HepG2 (cell line): ENCODE measurements around the gene NOTO. TPM values are rescaled to one million over a fixed set of nuclear protein-coding genes. Genes with fewer than 3 reads are reported as not detected.

Experiments
- CBX2 ChIP-seq, 2 experiments: fragments of 200-600 bp in 1 of 2; sonication (generic); formaldehyde crosslinking in 1 of 2; IDR thresholded peaks; 2 replicates each; pipeline versions ENCODE4 v1.7.0 to v1.8.1; 2018 to 2022; ENCODE audit warnings: low read depth in 2 of 2, low read length in 1 of 2, mild to moderate bottlenecking in 1 of 2, missing genetic modification reagents in 1 of 2
- FOXK2 ChIP-seq: fragments of 450-650 bp; IDR thresholded peaks from 2 replicates; pipeline ENCODE4 v1.6.1; 2016
- MNT ChIP-seq: fragments of 450-650 bp; IDR thresholded peaks from 2 replicates; pipeline ENCODE4 v1.6.1; 2016
- MXD4 ChIP-seq: IDR thresholded peaks from 2 replicates; pipeline ENCODE4 v1.6.1; 2016; ENCODE audit warnings: mild to moderate bottlenecking, missing biosample characterization, missing genetic modification reagents
- NAIF1 ChIP-seq: sonication (generic); formaldehyde crosslinking; IDR thresholded peaks from 2 replicates; pipeline ENCODE4 v1.5.0; 2020; ENCODE audit warnings: mild to moderate bottlenecking, missing genetic modification reagents, borderline replicate concordance
- RXRA ChIP-seq: sonication (generic); formaldehyde crosslinking; IDR thresholded peaks from 2 replicates; pipeline ENCODE4 v1.5.1; 2020; ENCODE audit warnings: missing genetic modification reagents
- YEATS4 ChIP-seq: sonication (generic); formaldehyde crosslinking; IDR thresholded peaks from 2 replicates; pipeline ENCODE4 v1.4.0; 2020; ENCODE audit warnings: missing genetic modification reagents, borderline replicate concordance
- ZBTB44 ChIP-seq: sonication (generic); formaldehyde crosslinking; IDR thresholded peaks from 2 replicates; pipeline ENCODE4 v1.4.0; 2020; ENCODE audit warnings: missing genetic modification reagents
- ZBTB8A ChIP-seq: sonication (generic); formaldehyde crosslinking; IDR thresholded peaks from 2 replicates; pipeline ENCODE4 v1.4.0; 2020; ENCODE audit warnings: mild to moderate bottlenecking, low read depth, missing genetic modification reagents, borderline replicate concordance
- ZNF253 ChIP-seq: sonication (generic); formaldehyde crosslinking; IDR thresholded peaks from 2 replicates; pipeline ENCODE4 v1.8.0; 2022; ENCODE audit warnings: mild to moderate bottlenecking, missing genetic modification reagents, borderline replicate concordance
- ZNF264 ChIP-seq: sonication (generic); formaldehyde crosslinking; IDR thresholded peaks from 2 replicates; pipeline ENCODE4 v1.4.0; 2020; ENCODE audit warnings: missing genetic modification reagents
- ZNF431 ChIP-seq: sonication (generic); formaldehyde crosslinking; IDR thresholded peaks from 2 replicates; pipeline ENCODE4 v1.9.0; 2022; ENCODE audit warnings: missing genetic modification reagents, low read depth, mild to moderate bottlenecking, borderline replicate concordance
- ZNF451 ChIP-seq: sonication (generic); formaldehyde crosslinking; IDR thresholded peaks from 2 replicates; pipeline ENCODE4 v1.5.0; 2020; ENCODE audit warnings: mild to moderate bottlenecking, missing genetic modification reagents
- ZNF501 ChIP-seq: sonication (generic); formaldehyde crosslinking; IDR thresholded peaks from 2 replicates; pipeline ENCODE4 v1.5.1; 2020; ENCODE audit warnings: mild to moderate bottlenecking, moderate library complexity, missing genetic modification reagents
- ZNF629 ChIP-seq: sonication (generic); formaldehyde crosslinking; conservative IDR thresholded peaks from 2 replicates; pipeline ENCODE4 v1.5.0; 2020; ENCODE audit warnings: missing genetic modification reagents
- polyA plus RNA-seq, 8 experiments: library from polyadenylated mRNA; depleted of rRNA in 3 of 8; stranded (reverse) in 7 of 8; unstranded in 1 of 8; fragments of >200 nt; fragmentation: Illumina TruSeq in 4 of 8; extraction: Trizol in 4 of 8; gene quantifications; 2 replicates each; pipeline versions ENCODE4 v1.2.1 to v1.2.3, GENCODE V29; 2011 to 2016; ENCODE audit warnings: low read depth in 4 of 8, missing spikeins in 1 of 8, mixed read lengths in 1 of 8; ENCODE audit not compliant: insufficient read depth in 1 of 8
- total RNA-seq, 5 experiments: library from RNA; depleted of rRNA; stranded (reverse); fragments of >200 nt; fragmentation: Illumina TruSeq; extraction: Trizol; gene quantifications; 2 replicates each; pipeline ENCODE4 v1.2.3, GENCODE V29; 2016; ENCODE audit warnings: low read depth in 1 of 5
- TF ChIP-seq, protein P1 (sequence below): IDR thresholded peaks from 2 replicates; pipeline ENCODE4 v1.6.1; 2018; ENCODE audit warnings: missing genetic modification reagents, mild to moderate bottlenecking, missing compliant biosample characterization
- TF ChIP-seq, protein P2 (sequence below): sonication (generic); formaldehyde crosslinking; IDR thresholded peaks from 2 replicates; pipeline ENCODE4 v1.4.0; 2020; ENCODE audit warnings: missing genetic modification reagents
- TF ChIP-seq, protein P3 (sequence below): sonication (generic); formaldehyde crosslinking; IDR thresholded peaks from 2 replicates; pipeline ENCODE4 v1.4.0; 2020; ENCODE audit warnings: missing genetic modification reagents, borderline replicate concordance

The NOTO gene
- total and polyA plus RNA-seq, 2 of the 13 experiments (the other 11 are each of a cell fraction or from before 2014, with no cell fraction given) = not detected

DNA sequence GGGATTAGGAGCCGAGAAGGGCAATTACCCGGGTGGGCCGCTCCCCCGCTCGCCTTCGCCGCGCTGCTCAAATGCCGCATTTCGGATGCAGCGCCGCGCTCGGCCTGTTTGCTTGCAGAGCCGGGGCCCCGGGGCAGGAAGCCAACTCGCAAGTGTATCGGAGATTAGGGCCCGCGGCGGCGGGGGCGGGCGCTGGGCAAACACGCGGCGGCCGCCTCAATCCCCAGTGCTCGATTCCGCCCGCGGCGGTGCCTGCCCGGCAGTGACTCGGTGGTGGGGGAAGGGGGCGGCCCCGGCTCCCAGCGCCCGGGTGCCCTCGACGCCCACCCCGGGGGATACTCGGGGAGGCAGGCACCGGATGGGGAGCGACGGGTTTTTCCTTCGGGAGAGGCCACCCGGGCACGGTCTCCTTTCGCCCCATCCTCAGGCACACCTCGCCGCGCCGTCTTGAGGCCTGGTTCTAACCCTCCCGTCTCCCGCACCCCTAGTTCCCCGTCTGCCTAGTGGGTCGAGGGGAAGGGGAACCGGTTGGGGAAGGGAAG is 26.6 kb upstream of the NOTO start (continued):
- TF ChIP-seq YEATS4 (CRISPR knock-in tag) (0 out of 2 replicates have a peak, but pooled peaks have one; percentile 30), FOXK2 (no peak), ZNF264 (no peak), ZNF501 (CRISPR knock-in tag) (peak; percentile 70), ZNF253 (CRISPR knock-in tag) (peak; percentile 18; the same call in 1 of the 2 replicates), CBX2 (IDR thresholded peaks at IDR 0.05; ENCODE audit: low read depth, low read length) (no peak), CBX2 (CRISPR knock-in tag; IDR thresholded peaks at IDR 0.05; ENCODE audit: low read depth) (peak; percentile 79; the same call in 1 of the 2 replicates), RXRA (peak; percentile 9; the same call in 1 of the 2 replicates), ZNF431 (CRISPR knock-in tag) (peak; percentile 42; the same call in 1 of the 2 replicates), ZNF451 (CRISPR knock-in tag) (no peak), ZBTB8A (CRISPR knock-in tag) (no peak), ZNF629 (CRISPR knock-in tag) (0 out of 2 replicates have a peak, but pooled peaks have one; percentile 29), NAIF1 (CRISPR knock-in tag) (peak; percentile 5; the same call in 1 of the 2 replicates), MNT (no peak), ZBTB44 (CRISPR knock-in tag) (0 out of 2 replicates have a peak, but pooled peaks have one; percentile 13), MXD4 (0 out of 2 replicates have a peak, but pooled peaks have one; percentile 51)
- TF ChIP-seq, protein P1, sequence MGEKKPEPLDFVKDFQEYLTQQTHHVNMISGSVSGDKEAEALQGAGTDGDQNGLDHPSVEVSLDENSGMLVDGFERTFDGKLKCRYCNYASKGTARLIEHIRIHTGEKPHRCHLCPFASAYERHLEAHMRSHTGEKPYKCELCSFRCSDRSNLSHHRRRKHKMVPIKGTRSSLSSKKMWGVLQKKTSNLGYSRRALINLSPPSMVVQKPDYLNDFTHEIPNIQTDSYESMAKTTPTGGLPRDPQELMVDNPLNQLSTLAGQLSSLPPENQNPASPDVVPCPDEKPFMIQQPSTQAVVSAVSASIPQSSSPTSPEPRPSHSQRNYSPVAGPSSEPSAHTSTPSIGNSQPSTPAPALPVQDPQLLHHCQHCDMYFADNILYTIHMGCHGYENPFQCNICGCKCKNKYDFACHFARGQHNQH (CRISPR knock-in tag) = no peak
- TF ChIP-seq, protein P2, sequence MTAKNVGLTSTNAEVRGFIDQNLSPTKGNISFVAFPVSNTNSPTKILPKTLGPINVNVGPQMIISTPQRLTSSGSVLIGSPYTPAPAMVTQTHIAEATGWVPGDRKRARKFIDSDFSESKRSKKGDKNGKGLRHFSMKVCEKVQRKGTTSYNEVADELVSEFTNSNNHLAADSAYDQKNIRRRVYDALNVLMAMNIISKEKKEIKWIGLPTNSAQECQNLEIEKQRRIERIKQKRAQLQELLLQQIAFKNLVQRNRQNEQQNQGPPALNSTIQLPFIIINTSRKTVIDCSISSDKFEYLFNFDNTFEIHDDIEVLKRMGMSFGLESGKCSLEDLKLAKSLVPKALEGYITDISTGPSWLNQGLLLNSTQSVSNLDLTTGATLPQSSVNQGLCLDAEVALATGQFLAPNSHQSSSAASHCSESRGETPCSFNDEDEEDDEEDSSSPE (CRISPR knock-in tag) = peak; percentile 78
- TF ChIP-seq, protein P3, sequence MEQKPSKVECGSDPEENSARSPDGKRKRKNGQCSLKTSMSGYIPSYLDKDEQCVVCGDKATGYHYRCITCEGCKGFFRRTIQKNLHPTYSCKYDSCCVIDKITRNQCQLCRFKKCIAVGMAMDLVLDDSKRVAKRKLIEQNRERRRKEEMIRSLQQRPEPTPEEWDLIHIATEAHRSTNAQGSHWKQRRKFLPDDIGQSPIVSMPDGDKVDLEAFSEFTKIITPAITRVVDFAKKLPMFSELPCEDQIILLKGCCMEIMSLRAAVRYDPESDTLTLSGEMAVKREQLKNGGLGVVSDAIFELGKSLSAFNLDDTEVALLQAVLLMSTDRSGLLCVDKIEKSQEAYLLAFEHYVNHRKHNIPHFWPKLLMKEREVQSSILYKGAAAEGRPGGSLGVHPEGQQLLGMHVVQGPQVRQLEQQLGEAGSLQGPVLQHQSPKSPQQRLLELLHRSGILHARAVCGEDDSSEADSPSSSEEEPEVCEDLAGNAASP (CRISPR knock-in tag) = 0 out of 2 replicates have a peak, but pooled peaks have one; percentile 24
